Tibial artery (tissue), 4 donors: ENCODE measurements around the gene PPFIA4.

ENCODE experiments used
- DNase-seq, 2 donors: peaks; one replicate each; pipeline ENCODE4 v3.0.0-alpha.2; 2019
- H3K27ac ChIP-seq, 2 donors: fragments of 200-600 bp; sonication (generic) in 1 of 2; 1 replicate in 1 of 2; 2 replicates in 1 of 2; pipeline ENCODE4 v1.5.1; 2018 to 2019; ENCODE audit warnings: mild to moderate bottlenecking in 1 of 2
- H3K27me3 ChIP-seq, 2 donors: fragments of 200-600 bp; sonication (generic) in 1 of 2; one replicate each; pipeline versions ENCODE4 v1.5.1 to v1.6.0; 2016 to 2019
- H3K36me3 ChIP-seq, 3 donors: fragments of 200-600 bp; sonication (generic) in 2 of 3; one replicate each; pipeline ENCODE4 v1.5.1; 2016 to 2019; ENCODE audit warnings: mild to moderate bottlenecking in 2 of 3
- H3K4me1 ChIP-seq, 4 donors: fragments of 200-600 bp; sonication (generic) in 2 of 4; 1 replicate in 3 of 4; 2 replicates in 1 of 4; pipeline ENCODE4 v1.5.1; 2016 to 2019
- H3K4me3 ChIP-seq, 2 donors: fragments of 200-600 bp; sonication (generic) in 1 of 2; 1 replicate in 1 of 2; 2 replicates in 1 of 2; pipeline ENCODE4 v1.5.1; 2018 to 2019; ENCODE audit warnings: mild to moderate bottlenecking in 2 of 2
- H3K9me3 ChIP-seq, 3 donors: fragments of 200-600 bp; sonication (generic) in 1 of 3; one replicate each; pipeline ENCODE4 v1.5.1; 2016 to 2019
- CTCF ChIP-seq, 2 experiments: fragments of 200-600 bp in 1 of 2; fragments of 450-650 bp in 1 of 2; IDR thresholded peaks; one replicate each; pipeline ENCODE4 v1.5.1; 2017 to 2019; ENCODE audit warnings: antibody characterized with exemption in 2 of 2, mild to moderate bottlenecking in 1 of 2, moderate library complexity in 1 of 2
- intact Hi-C: fragments of 100-400 bp; cut with DNase I; formaldehyde crosslinking; loops from one replicate; pipeline ENCODE4 v1.15.0; 2023; ENCODE audit warnings: low total_unique reads

The PPFIA4 gene

GRCh38 chr1:203049576-203050180 is 23.4 kb downstream of the PPFIA4 start:
- DNase-seq, result no peak
- intact Hi-C loops, result no loop called here
- no peak overlapping the region for H3K27ac ChIP-seq

GRCh38 chr1:203050826-203051225 is 24.5 kb downstream of the PPFIA4 start:
- H3K4me3 ChIP-seq, result no peak overlapping the region
- peaks cover 0 to 15% (median 10%) of the 10 kb centered on the region in 3 donors for H3K36me3 ChIP-seq
- DNase-seq, result no peak
- no peaks in the 10 kb centered on the region for H3K27me3 ChIP-seq
- TF ChIP-seq CTCF (IDR thresholded peaks at IDR 0.05), result no peak
- H3K4me1 ChIP-seq, result no peaks in the 10 kb centered on the region
- no peak overlapping the region for H3K27ac ChIP-seq
- intact Hi-C loops, result no loop called here
- no peaks in the 10 kb centered on the region for H3K9me3 ChIP-seq

More at GRCh38 chr1:203049576-203050180, 23.4 kb downstream of the PPFIA4 start:
- no peaks in the 10 kb centered on the region for H3K9me3 ChIP-seq
- peaks cover 0 to 10% (median 5%) of the 10 kb centered on the region in 3 donors for H3K36me3 ChIP-seq
- no peak overlapping the region for H3K4me3 ChIP-seq
- no peaks in the 10 kb centered on the region for H3K4me1 ChIP-seq
- H3K27me3 ChIP-seq, result peaks cover 0 to 3% of the 10 kb centered on the region in 2 donors
- TF ChIP-seq CTCF (IDR thresholded peaks at IDR 0.05), result no peak

GRCh38 chr1:203051841-203052324 is 25.6 kb downstream of the PPFIA4 start:
- no peak for TF ChIP-seq CTCF (IDR thresholded peaks at IDR 0.05)
- Histone ChIP-seq H3K9me3 (no peaks in the 10 kb centered on the region), H3K27ac (no peak overlapping the region), H3K36me3 (peaks cover 0 to 15% (median 6%) of the 10 kb centered on the region in 3 donors), H3K27me3 (no peaks in the 10 kb centered on the region), H3K4me3 (no peak overlapping the region), H3K4me1 (no peaks in the 10 kb centered on the region)
- no peak for DNase-seq
- intact Hi-C loops, result no loop called here

- Histone ChIP-seq H3K27me3 (no peaks in the 10 kb centered on the region), H3K4me1 (no peaks in the 10 kb centered on the region), H3K4me3 (no peak overlapping the region), H3K9me3 (no peaks in the 10 kb centered on the region), H3K36me3 (peaks cover 0 to 9% (median 6%) of the 10 kb centered on the region in 3 donors), H3K27ac (no peak overlapping the region)
- intact Hi-C loops, result no loop called here
- no peak for DNase-seq
- TF ChIP-seq CTCF (IDR thresholded peaks at IDR 0.05), result no peak
Measured at GRCh38 chr1:203052601-203053000, 26.3 kb downstream of the PPFIA4 start.

- no peaks in the 10 kb centered on the region for H3K27me3 ChIP-seq
- H3K4me1 ChIP-seq, result no peaks in the 10 kb centered on the region
- H3K4me3 ChIP-seq, result no peak overlapping the region
- H3K36me3 ChIP-seq, result peaks cover 0 to 6% (median 6%) of the 10 kb centered on the region in 3 donors
- H3K9me3 ChIP-seq, result no peaks in the 10 kb centered on the region
- TF ChIP-seq CTCF (IDR thresholded peaks at IDR 0.05), result no peak
- H3K27ac ChIP-seq, result no peak overlapping the region
- no peak for DNase-seq
- intact Hi-C loops, result no loop called here
Measured at GRCh38 chr1:203054184-203054583, 27.9 kb downstream of the PPFIA4 start.
